KMS-11 (cell line): Measurements from ENCODE around the gene BMP4.

Experiments
- H2AFZ ChIP-seq: fragments of 200-600 bp; sonication (generic); 2 replicates; pipeline ENCODE4 v1.6.1; 2016; ENCODE audit warnings: antibody characterized with exemption, mixed run types, low read depth
- H3K27ac ChIP-seq: fragments of 200-600 bp; sonication (generic); 2 replicates; pipeline ENCODE4 v1.6.1; 2016; ENCODE audit warnings: mild to moderate bottlenecking, mixed run types
- H3K27me3 ChIP-seq: fragments of 200-600 bp; sonication (generic); 2 replicates; pipeline ENCODE4 v1.6.1; 2017; ENCODE audit warnings: mild to moderate bottlenecking, low read depth, mixed run types, moderate library complexity; ENCODE audit not compliant: insufficient read depth
- H3K36me3 ChIP-seq: fragments of 200-600 bp; sonication (generic); 2 replicates; pipeline ENCODE4 v1.6.1; 2017; ENCODE audit warnings: mild to moderate bottlenecking, mixed run types; ENCODE audit not compliant: insufficient read depth
- H3K4me1 ChIP-seq: fragments of 200-600 bp; sonication (generic); 2 replicates; pipeline ENCODE4 v1.6.1; 2016; ENCODE audit warnings: mild to moderate bottlenecking, low read depth, mixed run types; ENCODE audit not compliant: poor library complexity, severe bottlenecking
- H3K4me2 ChIP-seq: fragments of 200-600 bp; sonication (generic); 2 replicates; pipeline ENCODE4 v1.7.0; 2016; ENCODE audit warnings: mild to moderate bottlenecking, mixed run types
- H3K4me3 ChIP-seq: fragments of 200-600 bp; sonication (generic); IDR thresholded peaks from 2 replicates; pipeline ENCODE4 v1.6.1; 2017; ENCODE audit warnings: low read depth, low read length, mixed read lengths; ENCODE audit not compliant: insufficient read depth
- H3K79me2 ChIP-seq: fragments of 200-600 bp; sonication (generic); 2 replicates; pipeline ENCODE4 v1.6.1; 2016; ENCODE audit warnings: low read depth, mixed run types; ENCODE audit not compliant: insufficient read depth
- H3K9ac ChIP-seq: fragments of 200-600 bp; sonication (generic); 2 replicates; pipeline ENCODE4 v1.6.1; 2016; ENCODE audit warnings: mild to moderate bottlenecking, mixed run types
- H4K20me1 ChIP-seq: fragments of 200-600 bp; sonication (generic); 2 replicates; pipeline ENCODE4 v1.6.1; 2016; ENCODE audit warnings: mild to moderate bottlenecking, mixed run types; ENCODE audit not compliant: insufficient read depth
- TF ChIP-seq, protein P1 (sequence below): fragments of 200-600 bp; sonication (generic); conservative IDR thresholded peaks from 2 replicates; pipeline ENCODE4 v1.6.1; 2017; ENCODE audit warnings: low read depth, mild to moderate bottlenecking, antibody characterized with exemption, low read length, moderate library complexity, mixed read lengths

Gene BMP4

DNA sequence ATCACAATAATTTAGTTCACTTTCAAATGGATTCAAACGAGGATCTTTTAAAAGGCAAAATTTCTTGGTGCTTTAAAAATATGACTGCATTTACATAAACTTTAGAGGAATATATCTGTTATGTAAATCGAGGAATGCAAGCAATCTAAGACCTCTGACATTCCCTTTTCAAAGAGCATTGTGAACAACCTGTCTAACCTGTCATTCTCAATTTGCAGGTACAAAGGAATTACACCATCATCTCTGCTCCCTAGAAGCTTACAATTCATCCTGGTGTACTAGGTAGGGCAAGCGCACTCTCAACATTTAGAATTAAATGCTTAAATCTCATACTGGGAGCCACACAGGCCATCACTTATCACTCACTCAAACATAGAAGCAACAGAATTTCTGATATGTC, 35.6 kb downstream of the BMP4 start:
- no peaks in the 10 kb centered on the region for H3K36me3 ChIP-seq
- TF ChIP-seq, protein P1, sequence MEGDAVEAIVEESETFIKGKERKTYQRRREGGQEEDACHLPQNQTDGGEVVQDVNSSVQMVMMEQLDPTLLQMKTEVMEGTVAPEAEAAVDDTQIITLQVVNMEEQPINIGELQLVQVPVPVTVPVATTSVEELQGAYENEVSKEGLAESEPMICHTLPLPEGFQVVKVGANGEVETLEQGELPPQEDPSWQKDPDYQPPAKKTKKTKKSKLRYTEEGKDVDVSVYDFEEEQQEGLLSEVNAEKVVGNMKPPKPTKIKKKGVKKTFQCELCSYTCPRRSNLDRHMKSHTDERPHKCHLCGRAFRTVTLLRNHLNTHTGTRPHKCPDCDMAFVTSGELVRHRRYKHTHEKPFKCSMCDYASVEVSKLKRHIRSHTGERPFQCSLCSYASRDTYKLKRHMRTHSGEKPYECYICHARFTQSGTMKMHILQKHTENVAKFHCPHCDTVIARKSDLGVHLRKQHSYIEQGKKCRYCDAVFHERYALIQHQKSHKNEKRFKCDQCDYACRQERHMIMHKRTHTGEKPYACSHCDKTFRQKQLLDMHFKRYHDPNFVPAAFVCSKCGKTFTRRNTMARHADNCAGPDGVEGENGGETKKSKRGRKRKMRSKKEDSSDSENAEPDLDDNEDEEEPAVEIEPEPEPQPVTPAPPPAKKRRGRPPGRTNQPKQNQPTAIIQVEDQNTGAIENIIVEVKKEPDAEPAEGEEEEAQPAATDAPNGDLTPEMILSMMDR = no peak
- no peaks in the 10 kb centered on the region for H3K27me3 ChIP-seq

DNA sequence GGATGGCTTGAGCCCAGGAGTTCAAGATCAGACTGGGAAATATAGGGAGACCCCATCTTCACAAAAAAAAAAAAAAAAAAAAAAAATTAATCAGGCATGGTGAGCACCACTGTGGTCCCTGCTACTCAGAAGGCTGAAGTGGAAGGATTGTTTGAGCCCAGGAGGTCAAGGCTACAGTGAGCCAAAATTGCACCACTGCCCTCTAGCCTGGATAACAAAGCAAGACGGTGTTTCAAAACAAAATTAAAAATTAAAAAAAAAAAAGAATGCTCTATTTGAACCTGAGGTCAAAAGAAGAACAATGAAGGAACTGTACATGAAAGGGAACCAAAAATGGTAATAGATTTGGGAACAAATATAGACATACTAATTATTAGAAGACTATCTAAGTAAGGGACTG, 40.4 kb downstream of the BMP4 start:
- no peak overlapping the region for H3K4me2 ChIP-seq
- TF ChIP-seq, protein P1 = no peak
- H2AFZ ChIP-seq = no peak overlapping the region
- no peaks in the 10 kb centered on the region for H3K27me3 ChIP-seq
- no peaks in the 10 kb centered on the region for H3K79me2 ChIP-seq
- H3K4me1 ChIP-seq = no peaks in the 10 kb centered on the region
- H3K9ac ChIP-seq = no peak overlapping the region
- no peak overlapping the region for H3K4me3 ChIP-seq
- H3K36me3 ChIP-seq = no peaks in the 10 kb centered on the region
- no peak overlapping the region for H3K27ac ChIP-seq
- H4K20me1 ChIP-seq = no peaks in the 10 kb centered on the region

More for the DNA sequence above, 35.6 kb downstream of the BMP4 start:
- Histone ChIP-seq H3K9ac (no peak overlapping the region), H3K79me2 (no peaks in the 10 kb centered on the region), H3K4me1 (no peaks in the 10 kb centered on the region), H4K20me1 (no peaks in the 10 kb centered on the region), H3K4me3 (no peak overlapping the region), H2AFZ (no peak overlapping the region), H3K27ac (no peak overlapping the region), H3K4me2 (no peak overlapping the region)

DNA sequence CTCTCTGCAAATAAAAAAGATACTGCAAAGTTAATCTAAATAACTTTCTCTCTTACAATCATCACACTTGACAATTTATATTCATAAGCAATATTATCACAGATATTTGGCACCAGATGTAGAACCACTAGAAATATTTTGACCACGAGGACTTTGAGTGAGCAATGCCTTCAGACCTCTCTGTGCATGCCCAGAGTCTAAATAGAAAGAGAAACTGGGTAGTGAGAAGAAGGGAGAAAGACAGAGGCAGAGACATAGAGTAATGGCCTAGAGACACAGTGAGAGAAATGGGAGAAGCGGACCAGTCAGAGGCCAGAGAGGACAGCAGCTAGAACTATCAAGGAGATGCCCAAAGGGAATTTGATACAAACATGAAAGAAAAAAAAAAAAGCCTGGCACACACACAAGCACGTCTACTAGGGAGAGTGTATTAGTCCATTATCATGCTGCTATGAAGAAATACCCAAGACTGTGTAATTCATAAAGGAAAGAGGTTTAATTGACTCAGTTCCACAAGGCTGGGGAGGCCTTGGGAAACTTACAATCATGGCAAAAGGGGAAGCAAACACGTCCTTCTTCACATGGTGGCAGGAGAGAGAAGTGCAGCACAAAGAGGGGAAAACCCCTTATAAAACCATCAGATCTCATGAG, 41.1 kb downstream of the BMP4 start:
- H3K4me2 ChIP-seq = no peak overlapping the region

DNA sequence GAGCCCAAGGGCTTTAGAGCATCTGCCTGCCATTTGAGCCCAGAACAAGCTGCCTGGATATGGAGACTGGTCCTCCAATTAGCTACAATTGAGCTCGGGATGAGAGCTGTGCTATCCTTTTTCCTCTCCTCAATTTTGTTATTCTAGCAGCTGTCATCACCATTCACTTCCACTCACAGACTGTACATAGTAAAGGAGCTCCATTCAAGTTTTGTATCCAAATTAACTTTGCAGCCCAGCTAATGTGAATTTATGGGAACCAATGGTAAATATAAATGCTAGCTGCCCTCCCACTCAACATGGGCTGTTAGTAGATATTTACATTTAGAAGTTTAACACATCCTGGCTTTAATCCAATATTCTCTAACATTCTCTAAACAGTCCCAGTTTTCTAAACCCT, 44.6 kb downstream of the BMP4 start:
- no peaks in the 10 kb centered on the region for H3K36me3 ChIP-seq
- H3K27ac ChIP-seq = no peak overlapping the region
- no peak overlapping the region for H2AFZ ChIP-seq

More for the DNA sequence above, 41.1 kb downstream of the BMP4 start:
- TF ChIP-seq, protein P1 = no peak
- Histone ChIP-seq H3K27me3 (no peaks in the 10 kb centered on the region), H3K4me1 (no peaks in the 10 kb centered on the region), H2AFZ (no peak overlapping the region), H3K9ac (no peak overlapping the region), H4K20me1 (no peaks in the 10 kb centered on the region), H3K4me3 (no peak overlapping the region), H3K36me3 (no peaks in the 10 kb centered on the region), H3K79me2 (no peaks in the 10 kb centered on the region), H3K27ac (no peak overlapping the region)

More for the DNA sequence above, 44.6 kb downstream of the BMP4 start:
- H3K4me3 ChIP-seq = no peak overlapping the region
- no peaks in the 10 kb centered on the region for H4K20me1 ChIP-seq
- H3K4me1 ChIP-seq = no peaks in the 10 kb centered on the region
- no peaks in the 10 kb centered on the region for H3K27me3 ChIP-seq
- no peaks in the 10 kb centered on the region for H3K79me2 ChIP-seq
- TF ChIP-seq, protein P1 = no peak
- H3K4me2 ChIP-seq = no peak overlapping the region
- no peak overlapping the region for H3K9ac ChIP-seq
